ENCODE measurements around the gene RAB15.

- TF ChIP-seq CTCF (IDR thresholded peaks at IDR 0.05; ENCODE audit: low read depth, low read length) (peak; percentile 34), EZH2phosphoT487 (IDR thresholded peaks at IDR 0.05; ENCODE audit: low read depth) (no peak)
Observed at GRCh38 chr14:64963611-64964010, 8.5 kb downstream of the RAB15 start.
